Osteocyte (in vitro differentiated cells): Measurements from ENCODE around the gene IL7R. TPM values are rescaled to one million over a fixed set of nuclear protein-coding genes. Genes with fewer than 3 reads are reported as not detected.

Experiments used
- DNase-seq: peaks from one replicate; pipeline ENCODE4 v3.0.0; 2021; ENCODE audit warnings: mixed read lengths; ENCODE audit not compliant: unreplicated experiment; ENCODE audit errors: extremely low spot score
- H3K27ac Mint-ChIP-seq: one replicate; pipeline ENCODE4 v1.8.0; 2021; ENCODE audit warnings: mild to moderate bottlenecking, mixed read lengths; ENCODE audit not compliant: unreplicated experiment
- H3K27me3 Mint-ChIP-seq: one replicate; pipeline ENCODE4 v1.8.0; 2021; ENCODE audit warnings: mixed read lengths; ENCODE audit not compliant: unreplicated experiment
- H3K36me3 Mint-ChIP-seq: one replicate; pipeline ENCODE4 v1.8.0; 2021; ENCODE audit warnings: mixed read lengths; ENCODE audit not compliant: unreplicated experiment
- H3K4me1 Mint-ChIP-seq: one replicate; pipeline ENCODE4 v1.8.0; 2021; ENCODE audit warnings: mixed read lengths; ENCODE audit not compliant: unreplicated experiment
- H3K4me3 Mint-ChIP-seq: one replicate; pipeline ENCODE4 v1.8.0; 2021; ENCODE audit warnings: mild to moderate bottlenecking, moderate library complexity, mixed read lengths; ENCODE audit not compliant: unreplicated experiment
- H3K9me3 Mint-ChIP-seq: one replicate; pipeline ENCODE4 v1.8.0; 2021; ENCODE audit warnings: mixed read lengths; ENCODE audit not compliant: unreplicated experiment
- total RNA-seq: library from RNA; stranded (reverse); gene quantifications from 2 replicates; pipeline ENCODE4 v1.2.1, GENCODE V29; 2021
- TF ChIP-seq, protein P1 (sequence below): fragments of 200-600 bp; sonication (generic); IDR thresholded peaks from 2 replicates; pipeline ENCODE4 v1.5.0; 2021; ENCODE audit warnings: antibody characterized with exemption, mild to moderate bottlenecking, moderate library complexity

The IL7R gene
- total RNA-seq, 1 donor from 2014 or later, result 0.43 TPM

DNA sequence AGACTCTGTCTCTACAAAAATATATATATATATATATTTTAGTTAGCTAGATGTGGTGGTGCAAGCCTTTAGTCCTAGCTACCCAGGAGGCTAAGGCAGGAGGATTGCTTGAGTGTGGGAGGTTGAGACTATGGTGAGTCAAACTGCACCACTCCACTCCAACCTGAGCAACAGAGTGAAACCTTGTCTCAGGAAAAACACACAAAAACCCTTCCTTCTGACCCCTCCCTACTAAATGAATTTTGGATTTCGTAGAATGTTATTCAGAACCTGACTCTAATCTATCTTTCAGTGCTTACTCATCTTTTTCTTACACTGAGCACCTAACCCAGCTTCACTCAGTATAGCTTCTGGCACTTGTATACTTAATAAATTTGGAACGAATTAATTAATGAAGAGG lies 35.2 kb upstream of the IL7R start:
- no peaks in the 10 kb centered on the region for H3K4me1 Mint-ChIP-seq
- H3K9me3 Mint-ChIP-seq, result no peaks in the 10 kb centered on the region
- H3K36me3 Mint-ChIP-seq, result no peaks in the 10 kb centered on the region
- H3K27me3 Mint-ChIP-seq, result no peaks in the 10 kb centered on the region
- H3K4me3 Mint-ChIP-seq, result no peak overlapping the region
- TF ChIP-seq, protein P1, sequence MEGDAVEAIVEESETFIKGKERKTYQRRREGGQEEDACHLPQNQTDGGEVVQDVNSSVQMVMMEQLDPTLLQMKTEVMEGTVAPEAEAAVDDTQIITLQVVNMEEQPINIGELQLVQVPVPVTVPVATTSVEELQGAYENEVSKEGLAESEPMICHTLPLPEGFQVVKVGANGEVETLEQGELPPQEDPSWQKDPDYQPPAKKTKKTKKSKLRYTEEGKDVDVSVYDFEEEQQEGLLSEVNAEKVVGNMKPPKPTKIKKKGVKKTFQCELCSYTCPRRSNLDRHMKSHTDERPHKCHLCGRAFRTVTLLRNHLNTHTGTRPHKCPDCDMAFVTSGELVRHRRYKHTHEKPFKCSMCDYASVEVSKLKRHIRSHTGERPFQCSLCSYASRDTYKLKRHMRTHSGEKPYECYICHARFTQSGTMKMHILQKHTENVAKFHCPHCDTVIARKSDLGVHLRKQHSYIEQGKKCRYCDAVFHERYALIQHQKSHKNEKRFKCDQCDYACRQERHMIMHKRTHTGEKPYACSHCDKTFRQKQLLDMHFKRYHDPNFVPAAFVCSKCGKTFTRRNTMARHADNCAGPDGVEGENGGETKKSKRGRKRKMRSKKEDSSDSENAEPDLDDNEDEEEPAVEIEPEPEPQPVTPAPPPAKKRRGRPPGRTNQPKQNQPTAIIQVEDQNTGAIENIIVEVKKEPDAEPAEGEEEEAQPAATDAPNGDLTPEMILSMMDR, result no peak
- H3K27ac Mint-ChIP-seq, result no peak overlapping the region
- no peak for DNase-seq

DNA sequence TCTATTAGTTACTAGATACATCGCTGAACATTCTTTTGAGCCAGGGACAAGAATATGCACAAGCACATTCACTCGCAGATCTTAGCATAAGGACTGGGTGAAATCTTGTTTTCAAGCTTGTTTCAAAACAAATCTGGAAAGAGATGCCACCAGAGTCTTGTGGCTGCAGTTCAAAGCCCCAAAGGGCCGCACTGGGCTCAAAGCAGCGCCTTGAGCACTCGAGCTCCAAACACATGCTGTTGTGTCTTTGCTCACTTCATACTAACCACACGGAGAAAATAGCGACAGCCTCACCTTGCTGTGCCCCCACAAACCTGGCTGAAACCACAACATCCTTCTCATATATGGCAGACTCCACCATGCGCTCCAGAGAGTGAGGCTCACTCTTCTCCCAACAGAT lies 34.2 kb upstream of the IL7R start:
- Mint-ChIP-seq H3K27me3 (no peaks in the 10 kb centered on the region), H3K4me3 (no peak overlapping the region), H3K9me3 (no peaks in the 10 kb centered on the region), H3K36me3 (no peaks in the 10 kb centered on the region), H3K27ac (no peak overlapping the region), H3K4me1 (no peaks in the 10 kb centered on the region)
- TF ChIP-seq, protein P1, result no peak
- DNase-seq, result no peak

DNA sequence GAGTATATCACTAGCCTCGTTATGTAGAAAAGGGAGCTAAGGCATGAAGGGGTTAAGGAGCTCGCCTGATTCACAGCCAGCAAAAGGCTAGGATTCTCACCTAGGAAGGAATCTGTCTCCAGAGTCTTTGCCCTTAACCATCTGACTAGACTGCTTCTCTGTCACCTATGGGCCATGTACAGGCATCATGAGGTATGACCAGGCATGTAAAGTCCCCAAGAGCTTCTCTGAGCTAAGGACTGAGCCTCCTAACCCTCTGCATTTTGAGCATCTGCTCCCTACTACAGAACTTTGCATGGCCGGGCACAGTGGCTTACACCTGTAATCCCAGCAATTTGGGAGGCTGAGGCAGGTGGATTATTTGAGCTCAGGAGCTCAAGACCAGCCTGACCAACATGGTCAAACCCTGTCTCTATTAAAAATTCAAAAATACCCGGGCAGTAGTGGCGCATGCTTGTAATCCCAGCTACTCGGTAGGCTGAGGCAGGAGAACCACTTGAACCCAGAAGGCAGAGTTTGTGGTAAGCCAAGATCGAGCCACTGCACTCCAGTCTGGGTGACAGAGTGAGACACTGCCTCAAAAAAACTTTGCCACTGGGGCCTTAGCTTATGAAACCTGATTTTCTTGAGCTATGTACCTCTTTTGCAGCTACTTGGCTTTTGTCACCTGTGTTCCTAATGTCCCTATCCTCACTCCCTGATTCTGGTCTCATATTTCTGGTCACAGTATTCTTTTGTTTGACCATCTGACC lies 33.2 kb upstream of the IL7R start:
- H3K27ac Mint-ChIP-seq, result no peak overlapping the region
- TF ChIP-seq, protein P1, result no peak
- no peaks in the 10 kb centered on the region for H3K9me3 Mint-ChIP-seq
- H3K4me1 Mint-ChIP-seq, result no peaks in the 10 kb centered on the region
- H3K36me3 Mint-ChIP-seq, result no peaks in the 10 kb centered on the region
- H3K27me3 Mint-ChIP-seq, result no peaks in the 10 kb centered on the region
- no peak for DNase-seq
- H3K4me3 Mint-ChIP-seq, result no peak overlapping the region

DNA sequence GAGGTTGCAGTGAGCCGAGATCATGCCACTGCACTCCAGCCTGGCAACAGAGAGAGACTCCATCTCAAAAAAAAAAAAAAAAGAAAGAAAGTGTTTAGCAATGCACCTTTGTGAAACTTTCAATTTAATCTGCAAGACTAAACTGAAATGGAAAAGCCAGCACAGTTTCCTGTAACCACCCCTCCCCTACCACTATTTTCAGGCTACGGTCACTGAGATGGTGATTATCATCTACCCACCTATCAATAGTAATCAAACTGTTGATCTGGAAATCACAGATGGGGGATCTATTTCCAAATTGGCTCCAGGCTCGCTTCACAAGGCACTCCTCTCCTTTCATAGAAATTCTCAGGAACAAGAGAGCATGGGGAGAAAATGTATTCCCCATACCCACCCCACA lies 30.6 kb upstream of the IL7R start:
- Mint-ChIP-seq H3K4me1 (no peaks in the 10 kb centered on the region), H3K27me3 (no peaks in the 10 kb centered on the region), H3K36me3 (no peaks in the 10 kb centered on the region), H3K9me3 (no peaks in the 10 kb centered on the region), H3K27ac (no peak overlapping the region), H3K4me3 (no peak overlapping the region)
- TF ChIP-seq, protein P1, result no peak
- no peak for DNase-seq

DNA sequence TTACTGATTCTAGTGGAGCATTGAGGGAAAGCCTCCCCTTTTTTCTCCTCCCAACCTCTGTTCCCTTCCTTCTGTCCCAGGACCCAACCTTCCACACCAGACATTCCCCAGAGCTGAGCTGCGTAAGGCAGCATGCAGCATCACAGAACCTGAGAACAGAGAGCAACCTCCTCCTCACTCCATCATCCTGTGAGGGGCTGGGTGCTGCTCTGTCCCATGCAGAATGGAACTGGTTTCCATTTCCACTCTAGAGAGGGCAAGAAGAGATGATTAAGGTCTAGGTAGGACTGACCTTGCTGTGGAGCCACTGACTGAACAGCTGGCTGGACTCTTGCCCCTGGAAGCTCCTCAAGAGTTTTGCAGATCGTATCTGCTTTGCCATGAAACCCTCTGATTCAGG lies 30.1 kb upstream of the IL7R start:
- H3K4me3 Mint-ChIP-seq, result no peak overlapping the region
- H3K4me1 Mint-ChIP-seq, result no peaks in the 10 kb centered on the region
- no peaks in the 10 kb centered on the region for H3K9me3 Mint-ChIP-seq
- H3K27ac Mint-ChIP-seq, result no peak overlapping the region
- H3K27me3 Mint-ChIP-seq, result no peaks in the 10 kb centered on the region
- no peaks in the 10 kb centered on the region for H3K36me3 Mint-ChIP-seq
- TF ChIP-seq, protein P1, result no peak
- DNase-seq, result no peak
